Sigmoid colon (tissue), 7 donors: ENCODE results near the gene GSK3B. TPM values are rescaled to one million over a fixed set of nuclear protein-coding genes. Genes with fewer than 3 reads are reported as not detected.

Experiments
- DNase-seq: peaks from one replicate; pipeline ENCODE4 v3.0.0-alpha.2; 2019
- H3K27ac ChIP-seq, 4 donors: fragments of 200-600 bp; sonication (generic); one replicate each; pipeline ENCODE4 v1.5.1; 2016 to 2019; ENCODE audit warnings: mild to moderate bottlenecking in 1 of 4
- H3K27me3 ChIP-seq, 3 donors: fragments of 200-600 bp; sonication (generic); one replicate each; pipeline ENCODE4 v1.5.1; 2019; ENCODE audit warnings: mild to moderate bottlenecking in 1 of 3
- H3K36me3 ChIP-seq, 4 donors: fragments of 200-600 bp; sonication (generic); one replicate each; pipeline ENCODE4 v1.5.1; 2016 to 2019
- H3K4me1 ChIP-seq, 4 donors: fragments of 200-600 bp; sonication (generic); one replicate each; pipeline ENCODE4 v1.5.1; 2017 to 2019
- H3K4me3 ChIP-seq, 4 donors: fragments of 200-600 bp; sonication (generic); one replicate each; pipeline ENCODE4 v1.5.1; 2017 to 2019; ENCODE audit warnings: mild to moderate bottlenecking in 2 of 4, moderate library complexity in 1 of 4
- H3K9me3 ChIP-seq, 4 donors: fragments of 200-600 bp in 3 of 4; sonication (generic) in 3 of 4; one replicate each; pipeline versions ENCODE4 v1.5.1 to v1.6.1; 2013 to 2019
- EP300 ChIP-seq, 4 donors: sonication (generic); formaldehyde crosslinking; IDR thresholded peaks; one replicate each; pipeline ENCODE4 v1.6.1; 2017; ENCODE audit warnings: antibody characterized with exemption in 4 of 4
- POLR2A ChIP-seq, 2 donors: fragments of 450-650 bp; IDR thresholded peaks; one replicate each; pipeline ENCODE4 v1.6.1; 2016; ENCODE audit warnings: antibody characterized with exemption in 2 of 2, mild to moderate bottlenecking in 2 of 2, moderate library complexity in 2 of 2
- POLR2AphosphoS5 ChIP-seq, 4 donors: sonication (generic); formaldehyde crosslinking; IDR thresholded peaks; one replicate each; pipeline ENCODE4 v1.6.1; 2017; ENCODE audit warnings: antibody characterized with exemption in 4 of 4
- WGBS, 2 donors: extraction: QIAGEN DNeasy Blood & Tissue Kit; methylation state at CpG; one replicate each; pipeline ENCODE4 v1.1.7; 2013; 5-methylcytosine and 5-hydroxymethylcytosine counted together
- intact Hi-C: fragments of 100-400 bp; cut with DNase I; formaldehyde crosslinking; loops from one replicate; pipeline ENCODE4 v1.15.1; 2023
- polyA plus RNA-seq, 3 donors: library from polyadenylated mRNA; stranded (reverse); fragments of 200-250 nt; gene quantifications; one replicate each; pipeline ENCODE4 v1.2.3, GENCODE V29; 2013
- total RNA-seq, 4 donors: library from RNA; depleted of rRNA; stranded (reverse); fragments of >200 nt; gene quantifications; one replicate each; pipeline ENCODE4 v1.1.0, GENCODE V29; 2016
- TF ChIP-seq, protein P1 (sequence below), 4 experiments: fragments of 450-650 bp in 3 of 4; fragments of 200-600 bp in 1 of 4; IDR thresholded peaks; one replicate each; pipeline ENCODE4 v1.5.1; 2016 to 2019; ENCODE audit warnings: antibody characterized with exemption in 4 of 4, mild to moderate bottlenecking in 3 of 4, moderate library complexity in 2 of 4
- donor health status: healthy with polysubstance abuse.
- donor health status: Bipolar disorder and iron deficiency.
- donor health status: healthy.

Gene GSK3B
- total and polyA plus RNA-seq, 7 donors, result 11.4 to 36.8 (median 23.2) TPM

- no peaks in the 10 kb centered on the region for H3K9me3 ChIP-seq
- no peaks in the 10 kb centered on the region for H3K36me3 ChIP-seq
- H3K27ac ChIP-seq, result no peak overlapping the region
- no peak for DNase-seq
- peaks cover 0 to 30% (median 14%) of the 10 kb centered on the region in 4 donors for H3K4me1 ChIP-seq
- intact Hi-C loops, result no loop called here
- no peaks in the 10 kb centered on the region for H3K27me3 ChIP-seq
- TF ChIP-seq POLR2AphosphoS5 (IDR thresholded peaks at IDR 0.05) (no peak), EP300 (IDR thresholded peaks at IDR 0.05) (no peak), POLR2A (IDR thresholded peaks at IDR 0.05) (no peak)
- TF ChIP-seq, protein P1, sequence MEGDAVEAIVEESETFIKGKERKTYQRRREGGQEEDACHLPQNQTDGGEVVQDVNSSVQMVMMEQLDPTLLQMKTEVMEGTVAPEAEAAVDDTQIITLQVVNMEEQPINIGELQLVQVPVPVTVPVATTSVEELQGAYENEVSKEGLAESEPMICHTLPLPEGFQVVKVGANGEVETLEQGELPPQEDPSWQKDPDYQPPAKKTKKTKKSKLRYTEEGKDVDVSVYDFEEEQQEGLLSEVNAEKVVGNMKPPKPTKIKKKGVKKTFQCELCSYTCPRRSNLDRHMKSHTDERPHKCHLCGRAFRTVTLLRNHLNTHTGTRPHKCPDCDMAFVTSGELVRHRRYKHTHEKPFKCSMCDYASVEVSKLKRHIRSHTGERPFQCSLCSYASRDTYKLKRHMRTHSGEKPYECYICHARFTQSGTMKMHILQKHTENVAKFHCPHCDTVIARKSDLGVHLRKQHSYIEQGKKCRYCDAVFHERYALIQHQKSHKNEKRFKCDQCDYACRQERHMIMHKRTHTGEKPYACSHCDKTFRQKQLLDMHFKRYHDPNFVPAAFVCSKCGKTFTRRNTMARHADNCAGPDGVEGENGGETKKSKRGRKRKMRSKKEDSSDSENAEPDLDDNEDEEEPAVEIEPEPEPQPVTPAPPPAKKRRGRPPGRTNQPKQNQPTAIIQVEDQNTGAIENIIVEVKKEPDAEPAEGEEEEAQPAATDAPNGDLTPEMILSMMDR (IDR thresholded peaks at IDR 0.05), result no peak
- WGBS, 2 donors, result 74 to 93% methylated on average over 3 of the region's 3 CpGs
- H3K4me3 ChIP-seq, result no peak overlapping the region
Measured at GRCh38 chr3:120072867-120073525, 21.3 kb downstream of the GSK3B start.

DNA sequence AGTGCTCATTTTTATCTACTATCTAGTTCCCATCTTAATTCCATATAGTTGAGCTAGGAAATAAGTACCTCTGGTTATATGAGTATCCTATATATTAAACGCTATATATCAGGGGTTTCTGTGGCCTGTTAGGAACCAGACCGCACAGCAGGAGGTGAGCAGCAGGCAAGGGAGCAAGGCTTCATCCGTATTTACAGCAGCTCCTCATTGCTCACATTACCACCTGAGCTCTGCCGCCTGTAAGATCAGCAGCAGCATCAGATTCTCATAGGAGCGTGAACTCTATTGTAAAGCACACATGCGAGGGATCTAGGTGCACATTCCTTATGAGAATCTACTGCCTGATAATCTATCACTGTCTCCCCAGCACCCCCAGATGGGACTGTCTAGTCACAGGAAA lies 23.0 kb downstream of the GSK3B start:
- peaks cover 0 to 29% (median 13%) of the 10 kb centered on the region in 4 donors for H3K4me1 ChIP-seq
- H3K36me3 ChIP-seq, result no peaks in the 10 kb centered on the region
- no peak overlapping the region for H3K4me3 ChIP-seq
- 94 to 96% methylated on average over 6 of the region's 6 CpGs for WGBS, 2 donors
- H3K27ac ChIP-seq, result no peak overlapping the region
- no peaks in the 10 kb centered on the region for H3K9me3 ChIP-seq
- H3K27me3 ChIP-seq, result no peaks in the 10 kb centered on the region
- intact Hi-C loops, result no loop called here
- no peak for DNase-seq
- TF ChIP-seq POLR2A (IDR thresholded peaks at IDR 0.05) (no peak), POLR2AphosphoS5 (IDR thresholded peaks at IDR 0.05) (no peak), EP300 (IDR thresholded peaks at IDR 0.05) (no peak)
- TF ChIP-seq, protein P1 (IDR thresholded peaks at IDR 0.05), result no peak

DNA sequence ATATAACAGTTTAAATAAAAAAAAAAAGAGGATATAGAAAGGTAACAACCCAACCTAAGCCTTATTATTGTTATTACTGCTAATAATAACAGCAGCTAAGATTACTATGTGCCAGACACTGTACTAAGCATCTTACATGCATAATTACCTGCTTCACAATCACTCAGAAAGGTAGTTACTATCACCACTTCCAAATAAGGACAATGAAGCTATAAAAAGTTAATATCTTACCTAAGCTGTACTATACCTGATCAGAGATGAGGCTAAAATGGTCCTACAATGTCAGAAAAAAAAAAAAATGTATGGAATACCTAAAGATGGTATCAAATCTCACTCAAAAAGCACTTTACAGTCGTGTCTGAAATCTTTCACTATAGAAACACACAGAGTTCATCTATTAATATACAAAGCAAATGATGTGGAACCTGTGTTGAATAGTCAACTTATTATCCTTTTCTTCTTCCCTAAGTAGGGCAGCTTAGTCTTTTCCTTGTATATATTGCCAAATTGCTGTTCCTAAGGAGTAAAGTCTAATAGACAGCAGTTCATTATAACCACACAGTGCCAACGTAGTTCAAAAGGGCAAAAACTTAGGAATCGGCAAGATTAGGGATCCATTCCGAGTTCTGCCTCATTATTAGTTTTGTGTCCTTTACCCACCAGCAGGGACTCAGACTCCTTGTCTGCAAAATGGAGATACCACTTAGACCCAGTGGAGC lies 23.8 kb downstream of the GSK3B start:
- WGBS, 2 donors, result 20 to 75% methylated on average over 4 of the region's 4 CpGs
- intact Hi-C loops, result no loop called here
- no peak for TF ChIP-seq POLR2A (IDR thresholded peaks at IDR 0.05)
- no peaks in the 10 kb centered on the region for H3K36me3 ChIP-seq
- H3K27me3 ChIP-seq, result no peaks in the 10 kb centered on the region
- H3K4me3 ChIP-seq, result no peak overlapping the region
- peaks cover 0 to 24% (median 8%) of the 10 kb centered on the region in 4 donors for H3K4me1 ChIP-seq
- no peaks in the 10 kb centered on the region for H3K9me3 ChIP-seq
- no peak overlapping the region for H3K27ac ChIP-seq
- no peak for DNase-seq

- TF ChIP-seq POLR2AphosphoS5 (IDR thresholded peaks at IDR 0.05) (no peak), EP300 (IDR thresholded peaks at IDR 0.05) (no peak), POLR2A (IDR thresholded peaks at IDR 0.05) (no peak)
- TF ChIP-seq, protein P1 (IDR thresholded peaks at IDR 0.05), result no peak
- no peaks in the 10 kb centered on the region for H3K36me3 ChIP-seq
- no peak overlapping the region for H3K27ac ChIP-seq
- WGBS, 2 donors, result 75 to 88% methylated on average over 3 of the region's 3 CpGs
- peaks cover 0 to 27% (median 8%) of the 10 kb centered on the region in 4 donors for H3K4me1 ChIP-seq
- no peaks in the 10 kb centered on the region for H3K9me3 ChIP-seq
- intact Hi-C loops, result no loop called here
- H3K27me3 ChIP-seq, result no peaks in the 10 kb centered on the region
- no peak overlapping the region for H3K4me3 ChIP-seq
- DNase-seq, result no peak
Measured at GRCh38 chr3:120067083-120067482, 27.2 kb downstream of the GSK3B start.

GRCh38 chr3:120066634-120067033 lies 27.6 kb downstream of the GSK3B start:
- WGBS, 2 donors, result 87 to 97% methylated on average over 4 of the region's 4 CpGs
- DNase-seq, result no peak
- Histone ChIP-seq H3K36me3 (no peaks in the 10 kb centered on the region), H3K4me3 (no peak overlapping the region), H3K9me3 (no peaks in the 10 kb centered on the region), H3K27ac (no peak overlapping the region), H3K4me1 (peaks cover 0 to 22% (median 7%) of the 10 kb centered on the region in 4 donors), H3K27me3 (no peaks in the 10 kb centered on the region)
- TF ChIP-seq EP300 (IDR thresholded peaks at IDR 0.05) (no peak), POLR2A (IDR thresholded peaks at IDR 0.05) (no peak), POLR2AphosphoS5 (IDR thresholded peaks at IDR 0.05) (no peak)
- TF ChIP-seq, protein P1 (IDR thresholded peaks at IDR 0.05), result no peak
- intact Hi-C loops, result no loop called here
